ENCODE data around the gene FKBP5. TPM values are rescaled to one million over a fixed set of nuclear protein-coding genes. Genes with fewer than 3 reads are reported as not detected.
"Not testable (repeated sequence)": the region's sequence is repeated elsewhere in the genome, so short reads cannot be mapped to it uniquely, and the experiment has no call there.

The FKBP5 gene
- total and polyA plus RNA-seq, 2 donors (not counting 3 experiments of a cell fraction or from before 2014, with no cell fraction given): 16.7 to 56.8 TPM

DNA sequence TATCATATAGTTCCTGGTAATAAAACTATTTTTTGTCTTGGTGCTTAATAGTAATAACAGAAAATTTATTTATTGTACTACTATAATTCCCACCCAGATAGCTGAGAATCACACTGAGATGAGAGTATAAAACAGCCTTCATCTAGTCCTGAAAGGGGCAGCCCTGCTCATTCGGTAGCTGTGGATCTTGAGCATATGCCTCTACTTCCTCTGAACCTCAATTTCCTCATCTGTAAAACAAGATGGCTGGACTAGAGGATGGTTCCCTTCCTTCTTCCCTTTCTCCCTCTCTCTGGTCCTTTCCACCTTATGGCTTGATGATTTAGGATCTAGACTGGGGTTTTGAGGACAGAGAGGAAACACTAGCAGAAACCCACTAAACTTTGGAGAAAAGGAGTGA is 15.0 kb downstream of the FKBP5 start:
- ChIA-PET POLR2A (no interaction called here), CTCF (interaction anchor here (1.2 kb wide), 1 partner anchor 63 kb away, joined by 5 read pairs; the partner anchor contains the start of gene ARMC12)
- H3K4me3 ChIP-seq (replicated peaks in 1 of 3; ENCODE audit: insufficient read depth in 1 of 3, low read depth in 1 of 3, low read length in 3 of 3): no peak overlapping the region
- H3K4me2 ChIP-seq (ENCODE audit: insufficient read depth, low read length): no peak overlapping the region
- dilution Hi-C loops (cut with MboI; ENCODE audit: extremely low pct_ligation_motif_present, low sequenced_read_pairs) (no loop called here), intact Hi-C loops (cut with micrococcal nuclease) (no loop called here)
- H3K9me1 ChIP-seq (replicated peaks; ENCODE audit: control insufficient read depth, extremely low read depth, insufficient read depth, low read length): peaks cover 4% of the 10 kb centered on the region
- no peaks in the 10 kb centered on the region for H3K9me3 ChIP-seq (replicated peaks; ENCODE audit: control insufficient read depth, insufficient read depth, low read length)
- no peaks in the 10 kb centered on the region for H3K27me3 ChIP-seq (ENCODE audit: control insufficient read depth in 2 of 2, insufficient read depth in 2 of 2, low read length in 2 of 2)
- H3K9ac ChIP-seq (replicated peaks; ENCODE audit: extremely low read depth, insufficient read depth, low read length): no peak overlapping the region
- H3K36me3 ChIP-seq (ENCODE audit: control insufficient read depth in 2 of 2, extremely low read depth in 1 of 2, insufficient read depth in 2 of 2, low read length in 2 of 2): peaks cover 0 to 3% of the 10 kb centered on the region in 2 experiments
- H3K4me1 ChIP-seq (ENCODE audit: control insufficient read depth, extremely low read depth, insufficient read depth, low read length): peaks cover 42% of the 10 kb centered on the region
- H4K20me1 ChIP-seq (replicated peaks; ENCODE audit: control insufficient read depth, extremely low read depth, insufficient read depth, low read length): no peaks in the 10 kb centered on the region
- no TSS peak for BruUV-seq (replicated peaks)
- TF ChIP-seq POLR2AphosphoS5 (IDR thresholded peaks at IDR 0.05; ENCODE audit: insufficient read depth, low read depth, low read length) (no peak), GATA2 (IDR thresholded peaks at IDR 0.05; ENCODE audit: insufficient read depth, insufficient read length, low read depth, low read length) (no peak), POLR2A (IDR thresholded peaks at IDR 0.05; ENCODE audit: low read depth, low read length) (no peak), MYC (IDR thresholded peaks at IDR 0.05; ENCODE audit: low read depth, low read length) (no peak), JUN (IDR thresholded peaks at IDR 0.05; ENCODE audit: borderline replicate concordance, insufficient read depth, insufficient read length, low read depth) (no peak), FOS (IDR thresholded peaks at IDR 0.05; ENCODE audit: borderline replicate concordance, insufficient read depth, low read length) (no peak), EZH2 (IDR thresholded peaks at IDR 0.05; ENCODE audit: borderline replicate concordance, low read depth, low read length, severe bottlenecking) (no peak)
- TF ChIP-seq, protein P1, sequence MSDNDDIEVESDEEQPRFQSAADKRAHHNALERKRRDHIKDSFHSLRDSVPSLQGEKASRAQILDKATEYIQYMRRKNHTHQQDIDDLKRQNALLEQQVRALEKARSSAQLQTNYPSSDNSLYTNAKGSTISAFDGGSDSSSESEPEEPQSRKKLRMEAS (IDR thresholded peaks at IDR 0.05; ENCODE audit: insufficient read depth, insufficient read length): no peak
- TF ChIP-seq, protein P2, sequence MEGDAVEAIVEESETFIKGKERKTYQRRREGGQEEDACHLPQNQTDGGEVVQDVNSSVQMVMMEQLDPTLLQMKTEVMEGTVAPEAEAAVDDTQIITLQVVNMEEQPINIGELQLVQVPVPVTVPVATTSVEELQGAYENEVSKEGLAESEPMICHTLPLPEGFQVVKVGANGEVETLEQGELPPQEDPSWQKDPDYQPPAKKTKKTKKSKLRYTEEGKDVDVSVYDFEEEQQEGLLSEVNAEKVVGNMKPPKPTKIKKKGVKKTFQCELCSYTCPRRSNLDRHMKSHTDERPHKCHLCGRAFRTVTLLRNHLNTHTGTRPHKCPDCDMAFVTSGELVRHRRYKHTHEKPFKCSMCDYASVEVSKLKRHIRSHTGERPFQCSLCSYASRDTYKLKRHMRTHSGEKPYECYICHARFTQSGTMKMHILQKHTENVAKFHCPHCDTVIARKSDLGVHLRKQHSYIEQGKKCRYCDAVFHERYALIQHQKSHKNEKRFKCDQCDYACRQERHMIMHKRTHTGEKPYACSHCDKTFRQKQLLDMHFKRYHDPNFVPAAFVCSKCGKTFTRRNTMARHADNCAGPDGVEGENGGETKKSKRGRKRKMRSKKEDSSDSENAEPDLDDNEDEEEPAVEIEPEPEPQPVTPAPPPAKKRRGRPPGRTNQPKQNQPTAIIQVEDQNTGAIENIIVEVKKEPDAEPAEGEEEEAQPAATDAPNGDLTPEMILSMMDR (IDR thresholded peaks at IDR 0.05; ENCODE audit: extremely low read depth in 1 of 2, insufficient read depth in 1 of 2, low read depth in 1 of 2, low read length in 2 of 2): no peak
- peaks cover 72% of the 10 kb centered on the region for H3K79me2 ChIP-seq (ENCODE audit: control insufficient read depth, insufficient read depth, low read length)
- no peak overlapping the region for H3K27ac ChIP-seq (ENCODE audit: insufficient read depth, low read depth, low read length)
- no peak for FAIRE-seq
- no peak overlapping the region for H2AFZ ChIP-seq (ENCODE audit: low read depth, low read length)
- DNase-seq (ENCODE audit: low read depth, low spot score): no peak

DNA sequence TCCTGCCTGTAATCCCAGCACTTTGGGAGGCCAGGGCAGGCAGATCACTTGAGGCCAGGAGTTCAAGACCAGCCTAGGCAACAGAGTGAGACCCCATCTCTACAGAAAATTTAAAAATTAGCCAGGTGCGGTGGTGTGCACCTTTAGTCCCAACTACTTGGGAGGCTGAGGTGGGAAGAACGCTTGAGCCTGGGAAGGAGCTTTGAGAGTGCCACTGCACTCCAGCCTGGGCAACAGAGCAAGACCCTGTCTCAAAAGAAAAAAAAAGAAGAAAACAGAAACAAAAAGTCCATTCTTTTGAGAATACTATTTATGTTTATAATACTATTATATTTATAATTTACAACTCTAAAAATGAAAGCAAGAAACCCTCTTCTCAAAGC is 15.4 kb downstream of the FKBP5 start:
- peaks cover 69% of the 10 kb centered on the region for H3K79me2 ChIP-seq (ENCODE audit: control insufficient read depth, insufficient read depth, low read length)
- H3K4me2 ChIP-seq (ENCODE audit: insufficient read depth, low read length); H2AFZ ChIP-seq (ENCODE audit: low read depth, low read length); intact Hi-C loops (cut with micrococcal nuclease); H4K20me1 ChIP-seq (replicated peaks; ENCODE audit: control insufficient read depth, extremely low read depth, insufficient read depth, low read length); POLR2A ChIA-PET; H3K27me3 ChIP-seq (ENCODE audit: control insufficient read depth in 2 of 2, insufficient read depth in 2 of 2, low read length in 2 of 2); H3K27ac ChIP-seq (ENCODE audit: insufficient read depth, low read depth, low read length); H3K9me1 ChIP-seq (replicated peaks; ENCODE audit: control insufficient read depth, extremely low read depth, insufficient read depth, low read length); H3K36me3 ChIP-seq (ENCODE audit: control insufficient read depth in 2 of 2, extremely low read depth in 1 of 2, insufficient read depth in 2 of 2, low read length in 2 of 2); dilution Hi-C loops (cut with MboI; ENCODE audit: extremely low pct_ligation_motif_present, low sequenced_read_pairs); DNase-seq (ENCODE audit: low read depth, low spot score); H3K9ac ChIP-seq (replicated peaks; ENCODE audit: extremely low read depth, insufficient read depth, low read length); FAIRE-seq; CTCF ChIA-PET; H3K4me3 ChIP-seq (replicated peaks in 1 of 3; ENCODE audit: insufficient read depth in 1 of 3, low read depth in 1 of 3, low read length in 3 of 3); H3K9me3 ChIP-seq (replicated peaks; ENCODE audit: control insufficient read depth, insufficient read depth, low read length); BruUV-seq (replicated peaks): not testable (repeated sequence)
- peaks cover 42% of the 10 kb centered on the region for H3K4me1 ChIP-seq (ENCODE audit: control insufficient read depth, extremely low read depth, insufficient read depth, low read length)

DNA sequence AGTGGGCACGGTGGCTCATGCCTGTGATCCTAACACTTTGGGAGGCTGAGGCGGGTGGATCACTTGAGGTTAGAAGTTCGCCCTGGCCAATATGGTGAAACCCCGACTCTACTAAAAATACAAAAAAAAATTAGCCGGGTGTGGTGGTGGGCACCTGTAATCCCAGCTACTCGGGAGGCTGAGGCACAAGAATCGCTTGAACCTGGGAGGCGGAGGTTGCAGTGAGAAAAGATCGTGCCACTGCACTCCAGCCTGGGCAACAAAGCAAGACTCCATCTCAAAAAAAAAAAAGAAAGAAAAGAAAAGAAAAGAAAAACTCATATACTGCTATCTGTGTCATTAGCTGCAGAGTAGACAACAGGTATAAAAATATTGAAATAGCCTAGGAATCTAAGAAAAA is 18.3 kb downstream of the FKBP5 start:
- peak overlapping the region; percentile 95 for H3K27ac ChIP-seq (ENCODE audit: insufficient read depth, low read depth, low read length)
- H2AFZ ChIP-seq (ENCODE audit: low read depth, low read length); DNase-seq (ENCODE audit: low read depth, low spot score); H3K36me3 ChIP-seq (ENCODE audit: control insufficient read depth in 2 of 2, extremely low read depth in 1 of 2, insufficient read depth in 2 of 2, low read length in 2 of 2); H4K20me1 ChIP-seq (replicated peaks; ENCODE audit: control insufficient read depth, extremely low read depth, insufficient read depth, low read length); intact Hi-C loops (cut with micrococcal nuclease); H3K9me3 ChIP-seq (replicated peaks; ENCODE audit: control insufficient read depth, insufficient read depth, low read length); POLR2A ChIA-PET; dilution Hi-C loops (cut with MboI; ENCODE audit: extremely low pct_ligation_motif_present, low sequenced_read_pairs); H3K27me3 ChIP-seq (ENCODE audit: control insufficient read depth in 2 of 2, insufficient read depth in 2 of 2, low read length in 2 of 2); FAIRE-seq; H3K4me3 ChIP-seq (replicated peaks in 1 of 3; ENCODE audit: insufficient read depth in 1 of 3, low read depth in 1 of 3, low read length in 3 of 3); BruUV-seq (replicated peaks); H3K9me1 ChIP-seq (replicated peaks; ENCODE audit: control insufficient read depth, extremely low read depth, insufficient read depth, low read length): not testable (repeated sequence)
- H3K9ac ChIP-seq (replicated peaks; ENCODE audit: extremely low read depth, insufficient read depth, low read length): peak overlapping the region; percentile 95
- H3K79me2 ChIP-seq (ENCODE audit: control insufficient read depth, insufficient read depth, low read length): peaks cover 69% of the 10 kb centered on the region
- peaks cover 45% of the 10 kb centered on the region for H3K4me1 ChIP-seq (ENCODE audit: control insufficient read depth, extremely low read depth, insufficient read depth, low read length)
- CTCF ChIA-PET: interaction anchor here (2.1 to 2.5 kb wide), 3 partner anchors 8 to 66 kb away, joined by 12 to 20 read pairs (median 14); partner anchors contain the start of gene ARMC12
- peak overlapping the region; percentile 92 for H3K4me2 ChIP-seq (ENCODE audit: insufficient read depth, low read length)
